ENCODE data around the gene CERS1. TPM values are rescaled to one million over a fixed set of nuclear protein-coding genes. Genes with fewer than 3 reads are reported as not detected.

Gene CERS1
- total RNA-seq, 1 donor from 2014 or later = 1.8 TPM

DNA sequence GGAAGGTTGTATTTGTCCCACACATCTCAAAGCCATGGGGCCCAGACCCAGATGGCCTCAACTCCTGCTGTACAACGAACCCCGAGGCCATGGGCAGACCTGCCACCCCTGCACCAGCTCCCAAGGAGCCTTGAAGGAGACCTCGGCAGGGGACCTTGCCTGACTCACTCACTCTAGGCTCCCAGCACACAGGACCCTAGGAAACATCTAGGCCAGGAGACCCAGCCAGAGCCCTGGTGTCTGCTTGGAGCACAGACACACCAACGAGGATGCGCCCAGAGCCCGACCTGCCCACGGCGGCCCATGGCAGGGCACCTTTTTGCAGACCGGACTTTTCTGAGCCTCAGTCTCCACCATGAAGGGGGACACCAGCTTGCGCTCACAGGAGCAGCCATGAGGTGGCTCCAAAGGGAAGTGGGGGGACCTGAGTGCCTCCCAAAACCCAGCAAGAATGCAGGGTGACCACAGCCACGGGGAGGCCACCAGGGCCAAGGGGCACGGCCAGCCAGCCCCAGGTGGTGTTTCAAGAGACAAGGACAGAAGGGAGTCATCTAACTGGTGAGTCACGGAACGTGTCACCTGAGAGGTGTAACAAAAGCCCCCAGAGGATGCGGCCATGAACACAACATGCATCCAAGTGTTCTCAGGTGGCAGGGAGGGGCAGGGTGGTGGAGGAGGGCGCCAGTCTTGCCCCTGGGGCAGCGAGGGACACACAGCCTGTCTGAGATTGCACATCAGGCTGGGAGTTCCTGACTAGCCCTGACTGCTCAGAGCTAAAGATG lies 4.9 kb upstream of the CERS1 start:
- intact Hi-C loops (cut with DNase I) = no loop called here
- no peak for DNase-seq (ENCODE audit: low spot score)

DNA sequence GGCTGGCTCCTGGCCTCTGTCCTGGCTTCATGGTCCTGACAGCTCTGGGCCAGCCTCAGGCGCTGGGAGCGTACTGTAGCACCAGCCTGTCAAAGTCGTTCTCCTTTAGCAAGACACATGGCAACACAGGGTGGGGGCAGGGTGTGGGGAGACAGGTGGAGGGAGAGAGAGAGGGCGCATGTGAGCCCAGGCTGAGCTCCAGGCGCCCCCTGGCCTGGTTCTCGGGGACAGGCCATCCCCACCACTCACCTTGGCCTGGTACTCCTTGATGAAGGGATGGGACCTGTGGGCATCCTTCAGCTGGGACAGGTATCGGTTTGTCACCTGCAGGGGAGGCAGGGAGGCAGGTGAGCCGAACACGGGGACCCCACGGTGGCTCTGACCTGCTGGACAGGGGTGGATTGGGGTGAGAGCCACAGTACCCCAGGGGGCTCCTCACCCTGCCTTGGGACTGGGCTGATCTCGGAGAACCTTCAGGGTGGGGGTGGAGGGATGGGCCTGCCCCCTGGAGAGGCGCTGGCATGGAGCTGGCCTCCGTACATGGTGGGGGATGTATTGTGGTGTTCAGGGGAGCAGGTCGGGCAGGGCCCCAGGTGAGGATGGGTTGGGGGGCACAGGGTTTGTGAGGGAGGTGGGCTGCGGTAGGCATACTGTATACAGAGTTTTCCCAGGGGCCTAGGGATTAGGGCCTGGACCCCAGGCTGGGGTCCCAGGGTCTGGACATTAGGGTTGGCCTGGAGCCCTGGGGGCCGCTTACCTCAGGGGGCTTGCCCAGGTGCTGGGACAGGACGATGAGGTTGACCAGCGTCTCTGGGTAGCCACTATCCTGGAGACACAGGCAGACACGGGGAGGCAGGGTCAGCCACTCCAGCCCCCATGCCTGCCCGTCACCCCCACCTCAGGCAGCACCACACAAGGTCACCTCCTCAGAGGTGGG lies 3.9 kb upstream of the CERS1 start:
- intact Hi-C loops (cut with DNase I) = no loop called here
- DNase-seq (ENCODE audit: low spot score) = no peak

DNA sequence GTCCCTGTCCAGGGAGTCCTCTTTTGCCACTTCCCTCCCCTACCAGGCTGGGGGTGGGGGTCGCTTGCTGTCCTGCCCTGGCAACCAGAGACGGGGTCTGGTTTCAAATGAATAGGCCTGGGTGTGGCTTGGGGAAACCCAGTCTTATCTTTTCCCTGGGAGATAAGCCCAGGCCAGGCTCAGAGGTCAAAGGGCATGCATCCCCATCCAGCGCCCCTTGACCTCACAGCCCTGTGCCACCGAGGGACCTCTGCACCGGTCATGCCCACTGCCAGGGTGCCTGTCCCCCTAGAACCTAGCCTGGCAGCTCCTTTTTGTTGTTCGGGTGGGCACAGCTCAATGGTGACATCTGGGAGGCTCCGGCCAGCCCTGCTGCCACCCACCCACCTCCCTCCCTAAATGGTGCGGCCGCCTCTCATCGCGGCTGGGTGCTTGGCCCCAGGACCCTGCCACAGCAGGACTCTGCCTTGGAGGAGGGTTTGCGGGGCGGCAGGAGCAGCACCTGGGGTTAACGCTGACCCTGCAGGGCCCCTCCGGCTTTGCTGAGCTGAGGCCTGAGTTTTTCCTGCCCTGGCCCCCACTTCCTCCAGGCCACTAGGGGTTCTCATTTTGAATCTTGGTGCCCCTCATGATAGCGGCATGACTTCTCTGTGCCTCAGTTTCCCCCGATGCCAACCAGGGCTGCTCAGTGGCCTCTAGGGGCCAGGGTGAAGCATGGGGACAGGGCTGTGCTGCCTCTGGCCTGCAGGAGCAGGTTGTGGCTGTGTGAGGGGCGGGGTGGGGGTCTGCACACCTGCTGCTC lies 2.9 kb upstream of the CERS1 start:
- no peak for DNase-seq (ENCODE audit: low spot score)
- intact Hi-C loops (cut with DNase I) = no loop called here

DNA sequence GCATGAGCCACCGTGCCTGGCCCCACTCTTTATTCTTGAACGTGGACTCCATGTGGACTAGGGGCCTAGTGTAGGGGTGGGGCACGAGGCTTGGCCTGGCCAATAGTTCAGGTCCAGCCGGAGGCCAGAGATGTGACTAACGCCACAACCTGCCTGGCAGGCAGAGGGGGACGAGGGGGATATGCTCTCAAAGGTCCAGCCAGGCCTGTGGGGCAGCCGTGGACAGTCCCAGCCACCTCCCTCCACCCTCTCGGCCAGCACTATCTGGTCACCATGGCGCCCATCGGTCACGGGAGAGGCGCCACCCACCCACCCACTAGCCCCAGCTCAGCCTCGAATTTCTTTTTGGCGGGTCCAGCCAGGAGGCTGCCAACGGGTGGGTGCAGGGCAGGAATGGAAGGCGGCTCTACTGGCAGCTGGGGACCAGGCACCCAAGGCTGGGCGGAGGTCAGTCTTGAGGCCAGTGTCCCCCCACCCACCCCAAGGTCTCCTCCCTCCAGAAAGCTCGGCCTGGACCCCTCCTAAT lies 2.2 kb upstream of the CERS1 start:
- DNase-seq (ENCODE audit: low spot score) = no peak
- intact Hi-C loops (cut with DNase I) = no loop called here

DNA sequence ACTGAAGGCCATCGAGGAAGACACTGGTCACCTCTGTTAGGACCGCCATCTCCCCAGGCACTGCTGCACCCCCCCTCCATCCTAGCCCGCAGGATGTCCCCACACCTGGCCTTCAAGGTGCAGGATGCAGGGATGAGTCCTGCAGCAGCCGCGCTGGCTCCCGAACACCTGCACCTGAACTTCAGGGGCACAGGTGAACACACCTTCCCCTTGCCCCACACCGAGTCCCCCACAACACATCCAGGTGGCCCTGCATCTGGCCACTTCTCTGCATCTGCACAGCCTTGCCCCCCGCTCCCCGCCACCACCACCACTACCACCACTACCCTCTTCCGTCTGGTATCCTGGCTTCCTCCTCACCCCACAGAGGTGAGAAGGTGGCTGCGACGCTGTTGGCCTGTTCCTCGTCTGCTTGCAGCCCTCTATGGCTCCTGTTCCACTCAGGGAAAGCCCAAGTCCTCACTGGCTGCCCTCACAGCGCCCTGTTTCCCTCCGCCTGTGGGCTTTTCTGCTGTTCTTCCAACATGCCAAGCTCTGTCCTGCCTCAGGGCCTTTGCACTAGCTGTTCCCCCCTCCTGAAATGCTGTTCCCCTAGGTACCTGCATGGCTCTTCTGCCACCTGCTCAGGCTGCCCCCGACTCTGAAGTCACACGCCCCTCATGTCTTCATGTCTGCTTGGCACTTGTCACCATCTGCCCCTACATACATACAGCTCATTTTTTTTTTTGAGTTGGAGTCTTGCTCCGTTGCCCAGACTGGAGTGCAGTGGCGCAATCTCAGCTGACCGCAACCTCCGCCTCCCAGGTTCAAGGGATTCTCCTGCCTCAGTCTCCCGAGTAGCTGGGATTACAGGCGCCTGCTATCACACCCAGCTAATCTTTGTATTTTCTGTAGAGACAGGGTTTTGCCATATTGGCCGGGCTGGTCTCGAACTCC lies 1.4 kb upstream of the CERS1 start:
- DNase-seq (ENCODE audit: low spot score) = no peak
- intact Hi-C loops (cut with DNase I) = no loop called here

DNA sequence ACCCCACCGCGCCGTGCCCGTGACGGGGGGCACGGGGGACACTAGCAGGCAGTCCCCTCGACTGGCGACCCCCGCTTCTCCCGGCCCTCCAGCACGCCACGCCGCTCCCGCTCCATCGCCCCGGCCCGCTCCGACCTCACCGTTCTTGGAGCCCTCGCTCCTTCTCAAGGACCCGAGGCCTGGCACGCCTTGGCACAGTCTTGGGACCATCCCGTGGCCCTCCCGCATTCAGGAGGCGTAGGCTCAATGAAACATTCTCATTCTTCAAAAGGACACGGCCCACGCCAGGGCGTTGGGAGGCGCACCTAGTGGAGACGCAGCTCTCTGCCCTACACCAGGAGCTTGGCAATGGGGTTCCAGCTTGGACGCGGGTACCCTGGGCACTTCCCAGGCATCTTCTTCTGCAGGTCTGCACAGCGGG lies 473 bp upstream of the CERS1 start:
- no peak for DNase-seq (ENCODE audit: low spot score)
- intact Hi-C loops (cut with DNase I) = no loop called here

DNA sequence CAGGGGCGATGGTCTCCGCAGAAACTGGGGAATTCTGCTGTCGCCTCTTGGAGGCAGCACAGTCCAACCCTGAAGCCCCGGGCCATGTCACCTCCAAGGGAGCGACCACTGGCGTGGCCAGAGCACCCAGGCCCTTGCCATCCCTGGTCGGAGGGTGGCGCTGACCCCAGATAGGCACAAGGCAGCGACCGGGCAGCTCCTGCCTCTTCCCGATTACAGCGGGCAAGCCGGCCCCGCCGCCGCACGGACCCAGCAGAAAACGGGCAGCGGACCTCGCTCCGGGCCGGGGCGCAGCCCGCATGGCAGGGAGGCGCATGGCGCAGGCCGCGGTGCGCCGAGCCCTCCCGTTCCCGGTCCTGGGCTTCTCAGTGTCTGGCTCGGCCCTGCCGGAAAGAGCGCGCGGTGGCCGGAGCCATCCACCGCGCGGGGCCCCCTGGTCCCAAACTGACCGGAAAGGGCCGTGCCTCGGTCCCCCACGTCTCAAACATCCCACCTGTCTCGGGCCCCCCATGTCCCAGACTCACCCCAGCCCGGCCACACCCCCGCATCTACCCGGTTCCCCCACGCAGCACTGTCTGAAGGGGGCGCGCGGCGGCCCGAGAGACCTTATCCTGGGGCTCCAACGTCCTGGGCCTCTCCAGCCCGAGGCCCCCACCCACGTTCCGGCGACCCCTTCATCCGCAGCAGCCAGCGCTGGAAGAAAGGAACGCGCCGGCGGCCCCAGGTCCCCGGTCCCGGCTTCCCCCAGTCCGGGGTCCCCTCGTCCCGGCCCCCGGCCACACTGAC lies 727 bp downstream of the CERS1 start:
- intact Hi-C loops (cut with DNase I) = no loop called here

DNA sequence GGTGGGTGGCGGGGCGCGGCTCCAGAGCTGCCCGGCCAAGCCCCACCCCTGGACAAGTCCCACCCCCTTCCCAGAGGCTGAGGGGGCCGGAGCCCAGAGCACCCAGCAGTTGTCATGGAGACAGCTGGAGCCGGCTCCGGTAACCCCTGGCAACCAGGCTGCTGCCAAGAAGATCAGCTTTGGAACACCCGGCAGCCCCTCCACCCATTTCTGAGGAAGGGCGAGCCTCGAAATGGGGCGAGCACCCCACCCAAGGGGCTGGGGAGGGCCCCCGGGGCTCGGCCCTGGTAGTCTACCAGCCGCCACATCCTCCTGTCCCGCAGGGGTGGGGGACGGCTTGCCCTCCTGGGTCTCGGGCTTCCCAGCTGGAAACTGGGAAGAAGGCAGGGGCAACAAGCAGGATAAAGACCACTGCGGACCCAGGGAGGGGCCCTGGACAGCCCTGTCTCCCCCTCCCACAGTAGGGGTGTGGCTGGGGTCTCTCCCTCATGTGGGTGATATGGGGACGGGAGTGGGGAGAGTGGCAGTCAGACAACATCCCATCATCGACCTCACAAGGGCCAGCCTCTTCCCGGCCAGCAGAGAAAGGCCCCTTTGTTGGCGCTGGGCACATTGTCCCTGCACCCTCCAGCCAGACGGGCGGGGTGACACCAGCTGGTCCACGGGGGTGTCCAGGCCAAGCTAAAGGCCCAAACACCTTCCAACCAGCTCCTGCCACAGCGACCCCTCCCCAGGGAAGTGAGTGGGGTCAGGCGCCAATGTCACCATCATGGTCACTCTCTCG lies 1.5 kb downstream of the CERS1 start:
- DNase-seq (ENCODE audit: low spot score) = no peak
- intact Hi-C loops (cut with DNase I) = no loop called here

More for the DNA sequence above, 727 bp downstream of the CERS1 start:
- peak; percentile 81 for DNase-seq (ENCODE audit: low spot score)

DNA sequence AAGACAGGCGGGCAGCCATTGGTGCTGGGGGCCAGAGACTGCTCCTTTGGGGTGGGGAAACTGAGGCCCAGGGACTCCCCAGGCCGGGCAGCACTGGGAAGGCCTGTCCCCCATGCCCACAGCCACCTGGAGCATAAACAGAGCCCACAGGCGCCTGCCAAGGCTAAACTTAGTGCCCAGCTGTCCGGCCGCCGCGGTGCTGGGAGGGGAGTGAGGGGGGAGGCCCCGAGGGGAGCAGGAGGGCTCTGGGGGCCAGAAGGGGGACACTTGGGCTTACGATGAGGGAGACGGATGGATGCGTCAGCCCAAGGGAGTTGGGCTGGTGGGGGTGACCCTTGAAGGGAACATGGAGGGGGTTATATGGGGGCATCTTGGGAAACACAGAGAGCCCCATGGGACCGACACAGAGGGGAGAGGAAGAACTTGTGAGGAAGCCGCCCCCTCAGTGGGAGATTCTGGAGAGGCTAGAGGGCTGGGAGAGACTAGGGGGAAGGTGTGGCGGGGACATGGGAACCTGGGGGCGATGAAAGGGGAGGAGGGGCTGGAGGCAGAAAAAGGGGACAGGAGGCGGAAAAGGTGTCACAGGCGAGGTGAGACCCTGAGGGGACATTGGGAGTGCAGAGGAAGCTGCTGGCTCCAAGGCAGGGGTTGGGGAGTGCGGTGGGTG lies 2.2 kb downstream of the CERS1 start:
- no peak for DNase-seq (ENCODE audit: low spot score)
- intact Hi-C loops (cut with DNase I) = no loop called here

DNA sequence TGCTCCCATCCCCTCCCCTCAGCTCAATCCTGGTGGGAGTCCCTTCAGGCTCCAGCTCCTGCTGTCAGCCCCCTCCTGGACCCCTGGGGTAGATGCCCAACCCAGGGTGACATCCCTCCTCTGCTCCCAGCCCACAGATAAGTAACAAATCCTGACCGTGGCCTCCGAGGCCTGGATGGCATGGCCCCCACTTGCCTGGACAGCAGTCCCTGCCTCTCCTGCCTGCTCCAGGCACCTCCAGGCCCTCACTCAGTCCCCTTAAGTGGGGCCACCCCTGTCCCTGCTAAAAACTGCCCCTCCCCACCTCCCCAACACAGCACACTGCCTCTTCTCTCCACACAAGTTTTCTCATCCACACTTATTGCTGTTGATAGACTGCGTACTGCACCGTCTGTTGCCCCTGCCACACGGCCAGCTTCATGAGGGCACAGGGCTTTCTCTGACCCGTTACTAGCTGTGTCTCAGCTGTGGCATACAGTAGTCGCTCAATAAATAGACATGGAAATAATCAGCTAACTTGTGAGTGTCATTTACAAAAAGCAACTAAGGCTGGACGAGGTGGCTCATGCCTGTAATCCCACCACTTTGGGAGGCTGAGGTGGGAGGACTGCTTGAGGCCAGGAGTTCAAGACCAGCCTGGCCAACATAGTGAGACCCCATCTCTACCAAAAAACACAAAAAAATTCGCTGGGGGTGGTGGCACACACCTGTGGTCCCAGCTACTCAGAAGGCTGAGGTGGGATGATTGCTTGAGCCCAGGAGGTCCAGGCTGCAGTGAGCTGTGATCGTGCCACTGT lies 5.8 kb downstream of the CERS1 start:
- intact Hi-C loops (cut with DNase I) = no loop called here

DNA sequence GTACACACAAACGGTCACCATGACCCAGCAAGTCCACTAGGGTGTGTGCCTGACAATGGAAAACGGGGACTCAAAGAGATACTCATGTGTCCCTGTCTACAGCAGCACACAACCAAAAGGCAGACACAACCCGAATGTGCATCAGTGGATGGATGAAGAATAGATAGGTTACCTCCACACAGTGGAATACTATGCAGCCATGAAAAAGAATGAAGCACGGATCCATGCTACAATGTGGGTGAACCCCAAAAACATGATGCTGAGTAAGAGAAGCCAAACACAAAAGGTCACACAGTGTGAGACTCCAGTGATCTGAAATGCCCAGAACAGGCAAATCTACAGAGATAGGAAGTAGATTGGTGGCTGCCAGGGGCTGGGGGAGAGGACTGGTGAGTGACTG lies 9.0 kb downstream of the CERS1 start:
- intact Hi-C loops (cut with DNase I) = no loop called here
- no peak for DNase-seq (ENCODE audit: low spot score)

More for the DNA sequence above, 5.8 kb downstream of the CERS1 start:
- no peak for DNase-seq (ENCODE audit: low spot score)

DNA sequence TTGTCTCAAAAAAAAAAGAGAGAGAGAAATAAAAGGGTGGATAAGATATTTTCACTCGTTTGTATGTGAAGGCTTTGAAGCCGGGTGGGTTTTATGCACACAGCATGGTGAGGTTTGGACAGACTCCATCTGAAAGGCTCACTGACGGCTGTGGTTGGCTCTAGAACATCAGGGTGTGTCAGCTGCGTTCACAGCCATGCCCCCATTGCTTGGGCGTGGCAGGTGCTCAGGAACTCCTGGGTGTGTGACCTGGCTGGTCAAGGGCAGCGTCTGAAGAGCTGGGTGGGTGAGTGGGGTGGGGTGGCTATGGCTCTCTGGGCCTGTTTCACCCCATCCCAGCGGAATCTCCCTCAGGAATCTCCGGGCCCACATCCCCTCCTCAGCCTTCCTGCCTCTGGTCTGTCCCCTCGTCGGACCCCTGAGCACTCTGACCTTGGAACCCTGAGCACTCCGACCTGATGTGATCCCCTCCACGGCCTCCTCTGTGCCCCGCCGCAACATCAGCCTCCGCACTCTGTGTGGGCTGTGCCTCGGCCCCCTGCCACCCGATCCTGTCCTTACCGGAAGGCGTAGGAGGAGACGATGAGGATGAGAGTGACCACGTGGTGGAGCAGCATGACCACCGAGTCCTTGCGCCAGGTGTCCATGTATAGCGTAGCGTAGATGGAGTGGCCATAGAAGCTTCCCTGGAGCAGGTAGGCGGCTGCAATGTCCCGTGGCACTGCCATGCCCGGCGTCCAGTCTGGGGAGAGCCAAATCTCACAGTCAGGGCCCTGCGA lies 12.2 kb downstream of the CERS1 start:
- DNase-seq (ENCODE audit: low spot score) = no peak
- intact Hi-C loops (cut with DNase I) = no loop called here

DNA sequence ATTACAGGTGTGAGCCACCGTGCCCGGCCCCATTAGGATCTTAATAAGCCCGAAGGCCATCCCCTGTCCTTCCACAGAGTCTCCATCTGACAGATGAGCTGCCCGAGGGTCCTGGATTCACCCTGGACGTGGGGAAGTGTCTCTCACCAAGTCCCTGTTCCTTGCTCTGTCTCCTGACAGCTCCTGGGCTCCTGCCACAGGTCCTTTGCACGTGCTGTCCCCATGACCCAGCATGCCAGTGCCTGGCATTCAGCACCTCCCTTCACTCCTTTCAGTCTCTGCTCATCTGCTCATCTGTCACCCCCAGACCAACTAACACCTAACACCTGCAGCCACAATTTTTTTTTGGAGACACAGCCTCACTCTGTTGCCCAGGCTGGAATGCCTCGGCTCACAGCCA lies 14.5 kb downstream of the CERS1 start:
- no peak for DNase-seq (ENCODE audit: low spot score)
- intact Hi-C loops (cut with DNase I) = no loop called here

DNA sequence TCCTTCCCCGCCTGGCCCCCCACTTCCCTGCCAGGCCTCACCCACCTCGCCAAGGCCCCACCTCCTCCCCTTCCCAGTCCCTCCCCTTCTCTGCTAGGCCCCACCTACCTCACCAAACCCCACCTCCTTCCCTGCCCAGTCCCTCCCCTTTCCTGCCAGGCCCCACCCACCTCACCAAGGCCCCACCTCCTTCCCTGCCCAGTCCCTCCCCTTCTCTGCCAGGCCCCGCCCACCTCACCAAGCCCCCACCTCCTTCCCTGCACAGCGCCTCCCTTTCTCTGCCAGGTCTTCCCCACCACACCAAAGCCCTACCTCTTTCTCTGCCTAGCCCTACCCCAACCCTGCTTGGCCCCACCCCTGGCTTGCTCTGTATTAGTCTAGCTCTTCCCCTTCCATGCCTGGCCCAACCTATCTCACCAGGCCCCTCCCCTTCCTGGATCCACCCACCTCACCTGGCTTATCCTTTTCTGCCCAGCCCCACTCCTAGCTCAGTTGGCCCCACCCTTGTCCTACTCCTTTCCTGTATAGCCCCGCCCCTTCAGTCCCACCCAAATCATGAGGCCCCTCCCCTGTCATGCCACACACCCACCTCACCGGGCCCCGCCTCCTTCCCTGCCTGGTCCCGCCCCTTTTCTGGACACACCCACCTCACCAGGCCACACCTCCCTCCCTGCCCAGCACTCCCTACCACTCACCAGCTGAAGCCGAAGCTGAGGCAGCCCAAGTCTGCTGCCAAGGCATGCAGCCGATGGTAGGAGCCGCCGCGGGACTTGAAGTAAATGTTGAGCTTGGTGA lies 16.2 kb downstream of the CERS1 start:
- no peak for DNase-seq (ENCODE audit: low spot score)
- intact Hi-C loops (cut with DNase I) = no loop called here

All from cardiac septum (tissue), 1 donor.